GM19455 (cell line): Measurements from ENCODE around the gene LGALS3BP.

Experiments used
- ATAC-seq: cut with Tn5 transposase; IDR thresholded peaks from one replicate; pipeline ENCODE4 v1.9.1; 2021; ENCODE audit not compliant: unreplicated experiment

Gene LGALS3BP

GRCh38 chr17:79014158-79014758, 34.5 kb upstream of the LGALS3BP start:
- no peak for ATAC-seq

- ATAC-seq: no peak
Measured at GRCh38 chr17:79012563-79013134, 32.9 kb upstream of the LGALS3BP start.

DNA sequence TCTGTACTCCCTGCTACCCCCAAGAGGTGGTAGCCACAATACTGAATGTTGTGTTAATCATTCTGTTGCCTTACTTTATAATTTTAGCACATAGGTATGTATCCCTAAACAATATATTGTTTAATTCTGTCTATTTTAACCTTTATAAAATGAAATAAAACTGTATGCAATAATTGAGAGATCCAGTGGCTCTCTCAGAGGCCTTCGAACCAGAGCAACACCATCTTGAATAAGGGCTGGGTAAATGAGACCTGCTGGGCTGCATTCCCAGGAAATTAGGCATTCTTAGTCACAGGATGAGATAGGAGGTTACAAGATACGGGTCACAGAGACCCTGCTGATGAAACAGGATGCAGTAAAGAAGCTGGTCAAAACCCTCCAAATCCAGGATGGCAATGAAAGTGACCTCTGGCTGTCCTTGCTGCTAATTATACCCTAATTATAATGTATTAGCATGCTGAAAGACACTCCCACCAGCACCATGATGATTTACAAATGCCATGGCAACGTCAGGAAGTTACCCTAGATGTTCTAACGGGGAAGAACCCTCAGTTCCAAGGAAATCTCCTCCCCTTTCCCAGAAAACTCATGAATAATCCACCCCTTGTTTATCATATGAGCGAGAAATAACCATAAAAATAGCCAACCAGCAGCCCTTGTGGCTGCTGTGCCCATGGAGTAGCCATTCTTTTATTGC, 31.9 kb upstream of the LGALS3BP start:
- no peak for ATAC-seq

- ATAC-seq: no peak
Measured at GRCh38 chr17:79010304-79010646, 30.6 kb upstream of the LGALS3BP start.

DNA sequence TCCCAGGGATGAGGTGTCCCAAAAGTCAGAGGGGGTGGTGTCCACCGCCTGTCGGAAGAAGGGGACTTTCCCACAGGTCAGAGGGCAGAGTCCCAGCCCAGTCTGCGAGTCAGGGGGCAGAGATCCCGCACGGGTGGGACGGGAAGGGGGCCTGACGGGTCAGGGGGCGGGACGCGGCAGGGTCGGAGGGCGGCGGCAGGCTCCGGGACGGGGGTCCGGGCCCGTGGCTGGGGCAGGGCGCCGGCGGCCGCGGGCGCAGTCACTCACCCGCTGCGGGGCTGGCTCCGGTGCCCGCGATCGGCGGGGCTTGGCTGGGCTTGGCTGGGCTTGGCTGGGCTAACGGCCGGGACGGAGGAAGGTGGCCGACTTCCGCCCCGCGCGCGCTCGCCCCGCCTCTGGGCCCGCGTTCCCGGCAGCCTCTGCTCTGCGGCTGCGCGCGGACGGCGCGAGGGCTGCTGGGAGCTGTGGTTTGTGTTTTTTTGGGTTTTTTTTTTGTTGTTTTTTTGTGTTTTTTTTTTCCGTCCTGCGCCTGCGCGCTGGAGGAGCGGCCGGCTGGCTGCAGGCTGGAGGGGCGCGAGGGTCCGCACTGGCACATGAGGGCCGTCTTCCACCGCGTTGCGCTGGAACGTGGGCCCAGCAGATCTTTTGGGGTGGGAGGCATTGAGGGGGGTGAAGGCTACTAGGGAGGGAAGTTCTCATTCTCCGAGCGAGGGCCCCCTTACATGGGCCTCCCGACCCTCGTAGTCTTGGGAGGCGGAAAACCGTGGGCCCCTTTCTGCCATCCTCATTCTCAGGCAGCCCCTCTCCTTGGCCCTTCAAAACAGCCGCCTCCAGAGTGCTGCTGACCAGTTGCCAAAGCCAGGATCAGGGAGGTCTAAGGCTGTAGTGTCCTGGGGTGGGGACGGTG, 29.9 kb upstream of the LGALS3BP start, which contains the start of gene CANT1:
Gene CANT1 (minus strand): TSS at position 368 of the 907 bp plus-strand sequence. CDS start 12,142 bp downstream, outside the sequence.
- ATAC-seq: peak; percentile 88

- no peak for ATAC-seq
Measured at GRCh38 chr17:79008666-79009387, 29.1 kb upstream of the LGALS3BP start.

DNA sequence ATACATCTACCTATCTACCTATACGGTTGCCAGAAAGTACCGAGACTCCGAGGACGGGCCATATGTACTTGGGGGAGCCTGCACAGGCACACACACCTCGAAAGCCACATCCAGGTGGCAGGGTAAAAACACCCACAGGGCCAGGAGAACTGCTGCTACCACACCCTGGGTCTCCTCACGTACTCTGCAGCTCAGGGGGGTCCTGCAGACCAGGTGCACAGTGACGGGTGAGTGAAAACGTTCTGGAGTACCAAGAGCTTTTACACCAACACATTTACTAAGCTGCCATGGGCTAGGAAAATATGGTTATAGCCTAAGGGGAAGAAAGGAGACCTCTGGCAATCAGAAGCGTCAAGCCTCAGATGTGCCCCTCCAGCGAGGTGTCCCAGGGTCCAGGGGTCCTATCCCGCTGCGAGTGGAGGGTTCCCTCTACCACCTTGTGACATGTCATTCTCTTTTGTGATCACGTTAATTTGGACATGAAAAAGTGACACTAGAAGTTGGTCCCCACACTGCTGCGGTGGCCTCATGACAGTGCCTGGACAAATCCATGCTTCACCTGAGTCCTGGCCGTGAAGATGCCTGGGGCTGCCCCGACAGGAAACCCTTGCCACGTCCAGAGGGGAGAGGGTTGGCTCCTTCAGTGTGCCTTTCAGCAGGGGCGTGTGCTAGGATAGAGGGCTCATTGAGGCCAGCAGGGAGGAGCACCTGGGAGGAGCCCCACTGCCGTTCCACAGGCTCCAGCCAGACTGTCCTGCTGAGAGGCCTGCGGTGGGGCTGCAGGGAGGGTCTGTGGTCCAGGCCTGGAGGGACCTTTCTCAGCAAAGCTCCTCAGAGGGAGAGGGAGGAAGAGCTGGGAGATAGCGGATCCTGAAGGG, 28.0 kb upstream of the LGALS3BP start:
- ATAC-seq: no peak

DNA sequence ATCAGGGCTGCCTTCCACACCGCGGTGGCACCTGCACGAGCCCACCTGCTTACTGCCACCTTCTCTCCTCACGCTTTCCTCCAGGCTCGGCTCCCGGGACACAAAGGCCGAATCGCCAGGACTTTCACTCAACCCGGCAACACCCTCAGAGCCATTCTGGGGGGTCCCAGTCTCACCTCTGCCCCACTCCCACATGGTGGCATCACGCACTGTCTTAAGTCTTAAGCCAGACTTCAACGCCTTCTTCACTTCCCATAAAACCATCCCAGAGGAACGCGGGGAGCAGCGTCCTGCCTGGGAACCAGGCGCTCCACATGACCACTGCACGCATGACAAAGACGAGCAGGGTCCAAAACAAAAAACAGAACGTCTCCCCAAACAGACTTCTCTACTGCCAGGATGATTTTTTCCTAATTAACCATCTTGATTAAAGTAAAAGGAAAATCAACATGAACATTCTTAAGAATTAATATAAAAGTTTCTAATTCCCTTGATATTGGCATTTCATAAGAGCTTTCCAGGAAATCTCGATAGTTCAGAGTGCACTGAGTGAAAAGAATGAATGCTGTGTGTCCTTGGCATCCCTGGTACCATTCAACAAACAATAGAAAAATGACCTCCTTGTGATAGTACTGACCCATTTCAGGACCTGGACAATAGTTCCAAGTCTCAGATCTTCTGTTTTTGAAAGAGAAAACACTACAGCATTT, 27.2 kb upstream of the LGALS3BP start:
- no peak for ATAC-seq

DNA sequence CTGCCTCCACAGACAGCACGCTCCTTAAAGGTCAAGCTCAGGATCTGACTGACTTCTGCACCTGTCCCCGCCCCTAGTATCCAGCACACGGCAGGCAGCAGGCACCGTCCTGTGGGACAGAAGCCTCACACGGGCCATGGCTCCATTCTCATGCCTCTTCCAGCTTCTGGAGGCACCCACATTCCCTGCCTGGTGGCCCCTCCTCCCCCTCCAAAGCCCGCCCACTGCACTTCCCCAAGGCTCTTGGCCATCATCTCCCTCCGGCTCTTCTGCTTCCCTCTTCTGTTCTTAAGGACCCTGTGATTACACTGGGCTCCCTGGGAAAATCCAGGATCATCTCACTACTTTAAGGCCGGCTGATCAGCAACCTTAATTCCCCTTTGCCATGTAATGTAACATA, 26.3 kb upstream of the LGALS3BP start:
- no peak for ATAC-seq

GRCh38 chr17:79005063-79005861, 25.5 kb upstream of the LGALS3BP start:
- no peak for ATAC-seq

- no peak for ATAC-seq
Measured at GRCh38 chr17:79003661-79004411, 24.1 kb upstream of the LGALS3BP start.

GRCh38 chr17:79002796-79003593, 23.3 kb upstream of the LGALS3BP start:
- no peak for ATAC-seq

DNA sequence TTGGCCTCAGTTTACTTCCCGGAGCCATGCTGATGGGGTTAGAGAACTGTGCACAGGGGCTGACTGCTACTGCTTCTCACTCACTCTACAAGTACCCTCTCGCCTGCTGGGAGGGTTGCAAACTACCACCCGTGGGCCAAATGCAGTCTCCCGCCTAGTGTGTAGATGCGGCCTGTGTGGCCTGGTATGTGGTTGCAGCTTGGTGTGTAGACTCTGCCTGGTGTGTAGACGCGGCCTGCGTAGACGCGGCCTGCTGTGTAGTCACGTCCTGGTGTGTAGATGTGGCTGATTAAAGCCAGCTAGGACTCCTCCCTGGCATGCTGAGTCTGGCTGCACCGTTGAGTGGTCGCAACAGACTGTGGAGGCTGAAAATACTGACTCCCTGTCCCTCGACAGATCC, 22.6 kb upstream of the LGALS3BP start:
- ATAC-seq: no peak

- no peak for ATAC-seq
Measured at GRCh38 chr17:79001190-79002020, 21.7 kb upstream of the LGALS3BP start.

- no peak for ATAC-seq
Measured at GRCh38 chr17:79000396-79001189, 20.9 kb upstream of the LGALS3BP start.
